Liver (tissue), 9 donors: ENCODE measurements around the gene STRIP2. TPM values are rescaled to one million over a fixed set of nuclear protein-coding genes. Genes with fewer than 3 reads are reported as not detected.
"Not testable (repeated sequence)": the region's sequence is repeated elsewhere in the genome, so short reads cannot be mapped to it uniquely, and the experiment has no call there.

Experiments used
- DNase-seq: peaks from one replicate; pipeline ENCODE4 v3.0.0-alpha.2; 2017; ENCODE audit warnings: low spot score
- H3K27ac ChIP-seq, 2 donors: one replicate each; pipeline ENCODE4 v1.7.0; 2013; ENCODE audit warnings: inconsistent platforms in 2 of 2, low read length in 2 of 2, control low read depth in 1 of 2, low read depth in 1 of 2, mild to moderate bottlenecking in 1 of 2
- H3K27me3 ChIP-seq, 4 donors: one replicate each; pipeline versions ENCODE4 v1.6.1 to v1.7.0; 2013; ENCODE audit warnings: low read length in 3 of 4, inconsistent platforms in 1 of 4, mild to moderate bottlenecking in 1 of 4, moderate library complexity in 1 of 4; ENCODE audit not compliant: control insufficient read depth in 4 of 4, insufficient read depth in 4 of 4
- H3K36me3 ChIP-seq, 4 donors: one replicate each; pipeline versions ENCODE4 v1.6.1 to v1.7.0; 2013; ENCODE audit warnings: low read length in 3 of 4, mild to moderate bottlenecking in 3 of 4, low read depth in 1 of 4, moderate library complexity in 1 of 4; ENCODE audit not compliant: control insufficient read depth in 4 of 4, insufficient read depth in 3 of 4
- H3K4me1 ChIP-seq, 4 donors: one replicate each; pipeline versions ENCODE4 v1.6.1 to v1.7.0; 2013; ENCODE audit warnings: low read length in 3 of 4, mild to moderate bottlenecking in 3 of 4, moderate library complexity in 1 of 4; ENCODE audit not compliant: control insufficient read depth in 4 of 4, insufficient read depth in 4 of 4
- H3K4me3 ChIP-seq, 3 donors: one replicate each; pipeline versions ENCODE4 v1.6.1 to v1.7.0; 2013; ENCODE audit warnings: low read length in 3 of 3, control low read depth in 1 of 3, low read depth in 1 of 3, mild to moderate bottlenecking in 1 of 3
- H3K9ac ChIP-seq, 2 donors: one replicate each; pipeline ENCODE4 v1.7.0; 2013; ENCODE audit warnings: low read length in 2 of 2, mild to moderate bottlenecking in 2 of 2, moderate library complexity in 2 of 2, control low read depth in 1 of 2, low read depth in 1 of 2
- H3K9me3 ChIP-seq, 4 donors: one replicate each; pipeline versions ENCODE4 v1.6.1 to v1.7.0; 2013; ENCODE audit warnings: low read length in 3 of 4; ENCODE audit not compliant: control insufficient read depth in 4 of 4
- FOXA1 ChIP-seq: IDR thresholded peaks from 2 replicates; pipeline ENCODE4 v1.6.1; 2016; ENCODE audit warnings: antibody characterized with exemption
- FOXA2 ChIP-seq: IDR thresholded peaks from 2 replicates; pipeline ENCODE4 v1.6.1; 2016; ENCODE audit warnings: antibody characterized with exemption
- GABPA ChIP-seq, 2 donors: IDR thresholded peaks in 1 of 2; conservative IDR thresholded peaks in 1 of 2; 2 replicates each; pipeline ENCODE4 v1.6.1; 2016; ENCODE audit warnings: antibody characterized with exemption in 2 of 2, mild to moderate bottlenecking in 1 of 2, moderate library complexity in 1 of 2
- HNF4A ChIP-seq, 2 donors: conservative IDR thresholded peaks; 2 replicates each; pipeline ENCODE4 v1.6.1; 2016; ENCODE audit warnings: antibody characterized with exemption in 2 of 2, mild to moderate bottlenecking in 2 of 2
- HNF4G ChIP-seq: IDR thresholded peaks from 2 replicates; pipeline ENCODE4 v1.6.1; 2016; ENCODE audit warnings: antibody characterized with exemption
- JUND ChIP-seq, 2 donors: IDR thresholded peaks; 2 replicates each; pipeline ENCODE4 v1.6.1; 2016; ENCODE audit warnings: antibody characterized with exemption in 2 of 2
- RAD21 ChIP-seq, 2 donors: IDR thresholded peaks; 2 replicates each; pipeline ENCODE4 v1.6.1; 2016; ENCODE audit warnings: antibody characterized with exemption in 2 of 2, mild to moderate bottlenecking in 2 of 2
- SP1 ChIP-seq: IDR thresholded peaks from 2 replicates; pipeline ENCODE4 v1.6.1; 2018; ENCODE audit warnings: antibody characterized with exemption, mild to moderate bottlenecking
- YY1 ChIP-seq: IDR thresholded peaks from 2 replicates; pipeline ENCODE4 v1.6.1; 2016; ENCODE audit warnings: antibody characterized with exemption, mild to moderate bottlenecking
- WGBS: extraction: QIAGEN DNeasy Blood & Tissue Kit; methylation state at CpG from one replicate; pipeline ENCODE4 v1.1.7; 2013; 5-methylcytosine and 5-hydroxymethylcytosine counted together
- polyA plus RNA-seq, 2 donors: library from polyadenylated mRNA; stranded (reverse) in 1 of 2; unstranded in 1 of 2; fragments of 200-250 nt in 1 of 2; fragments of >200 nt in 1 of 2; fragmentation: Nextera tagmentation in 1 of 2; extraction: Ambion mirVana in 1 of 2; gene quantifications; one replicate each; pipeline versions ENCODE4 v1.2.1 to v1.2.3, GENCODE V29; 2013 to 2015
- total RNA-seq, 2 donors: library from RNA; depleted of rRNA; stranded (reverse); fragments of >200 nt; gene quantifications; one replicate each; pipeline ENCODE4 v1.2.3, GENCODE V29; 2014
- TF ChIP-seq, protein P1 (sequence below): IDR thresholded peaks from 2 replicates; pipeline ENCODE4 v1.6.1; 2016; ENCODE audit warnings: antibody characterized with exemption
- TF ChIP-seq, protein P2 (sequence below): IDR thresholded peaks from 2 replicates; pipeline ENCODE4 v1.6.1; 2016; ENCODE audit warnings: antibody characterized with exemption
- TF ChIP-seq, protein P3 (sequence below): IDR thresholded peaks from 2 replicates; pipeline ENCODE4 v1.6.1; 2016; ENCODE audit warnings: antibody characterized with exemption, mild to moderate bottlenecking
- donor health status: healthy.
- donor health status: healthy.
- donor health status: healthy.
- donor health status: healthy.
- donor health status: healthy.

STRIP2 gene
- total and polyA plus RNA-seq, 4 donors, result 0.18 to 4.8 (median 0.35) TPM

DNA sequence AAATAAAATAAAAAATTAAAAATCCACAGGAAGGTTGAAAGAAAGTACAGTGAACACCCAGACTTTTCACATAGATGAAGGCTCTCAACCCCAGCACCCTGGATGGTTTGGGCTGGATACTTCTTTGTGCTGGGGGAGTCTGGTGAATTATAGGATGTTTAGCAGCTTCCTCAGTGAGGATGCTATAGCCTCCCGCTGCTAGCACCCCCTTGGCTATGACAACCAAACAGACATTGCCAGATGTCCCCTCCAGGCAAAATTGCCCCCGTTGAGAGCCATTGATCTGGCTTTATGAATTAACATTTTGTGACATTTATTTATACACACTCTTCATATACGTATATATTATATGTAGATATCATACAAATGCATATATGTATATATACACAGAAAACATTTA lies 89.7 kb downstream of the STRIP2 start:
- no peak for TF ChIP-seq GABPA (IDR thresholded peaks at IDR 0.05 in 1 of 2, conservative IDR thresholded peaks at IDR 0.05 in 1 of 2)
- TF ChIP-seq, protein P1, sequence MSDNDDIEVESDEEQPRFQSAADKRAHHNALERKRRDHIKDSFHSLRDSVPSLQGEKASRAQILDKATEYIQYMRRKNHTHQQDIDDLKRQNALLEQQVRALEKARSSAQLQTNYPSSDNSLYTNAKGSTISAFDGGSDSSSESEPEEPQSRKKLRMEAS, result no peak
- TF ChIP-seq FOXA2, result no peak
- no peak for TF ChIP-seq RAD21 (IDR thresholded peaks at IDR 0.05)
- TF ChIP-seq, protein P2, sequence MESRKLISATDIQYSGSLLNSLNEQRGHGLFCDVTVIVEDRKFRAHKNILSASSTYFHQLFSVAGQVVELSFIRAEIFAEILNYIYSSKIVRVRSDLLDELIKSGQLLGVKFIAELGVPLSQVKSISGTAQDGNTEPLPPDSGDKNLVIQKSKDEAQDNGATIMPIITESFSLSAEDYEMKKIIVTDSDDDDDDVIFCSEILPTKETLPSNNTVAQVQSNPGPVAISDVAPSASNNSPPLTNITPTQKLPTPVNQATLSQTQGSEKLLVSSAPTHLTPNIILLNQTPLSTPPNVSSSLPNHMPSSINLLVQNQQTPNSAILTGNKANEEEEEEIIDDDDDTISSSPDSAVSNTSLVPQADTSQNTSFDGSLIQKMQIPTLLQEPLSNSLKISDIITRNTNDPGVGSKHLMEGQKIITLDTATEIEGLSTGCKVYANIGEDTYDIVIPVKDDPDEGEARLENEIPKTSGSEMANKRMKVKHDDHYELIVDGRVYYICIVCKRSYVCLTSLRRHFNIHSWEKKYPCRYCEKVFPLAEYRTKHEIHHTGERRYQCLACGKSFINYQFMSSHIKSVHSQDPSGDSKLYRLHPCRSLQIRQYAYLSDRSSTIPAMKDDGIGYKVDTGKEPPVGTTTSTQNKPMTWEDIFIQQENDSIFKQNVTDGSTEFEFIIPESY, result no peak
- TF ChIP-seq YY1, result no peak
- no peak for TF ChIP-seq FOXA1
- TF ChIP-seq JUND (IDR thresholded peaks at IDR 0.05), result no peak
- TF ChIP-seq SP1, result no peak
- 79% methylated on average over 3 of the region's 3 CpGs for WGBS
- H3K27ac ChIP-seq, result no peak overlapping the region
- H3K4me3 ChIP-seq, result no peak overlapping the region
- H3K9ac ChIP-seq, result no peak overlapping the region
- no peaks in the 10 kb centered on the region for H3K4me1 ChIP-seq
- no peaks in the 10 kb centered on the region for H3K9me3 ChIP-seq
- DNase-seq, result no peak
- H3K36me3 ChIP-seq, result no peaks in the 10 kb centered on the region
- no peaks in the 10 kb centered on the region for H3K27me3 ChIP-seq

DNA sequence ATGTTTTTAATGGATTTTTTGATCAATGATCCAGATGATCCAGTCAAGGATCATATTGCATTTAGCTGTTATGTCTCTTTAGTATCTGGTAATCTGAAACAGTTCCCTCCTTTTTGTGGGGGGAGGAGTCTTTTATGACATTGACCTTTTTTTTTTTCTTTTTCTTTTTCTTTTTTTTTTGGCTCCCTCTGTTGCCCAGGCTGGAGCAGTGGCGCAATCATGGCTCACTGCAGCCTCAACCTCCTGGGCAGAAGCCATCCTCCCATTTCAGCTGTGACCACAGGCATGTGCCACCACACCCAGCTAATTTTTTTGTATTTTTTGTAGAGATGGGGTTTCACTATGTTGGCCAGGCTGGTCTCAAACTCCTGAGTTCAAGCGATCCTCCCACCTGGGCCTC lies 90.2 kb downstream of the STRIP2 start:
- H3K4me1 ChIP-seq, H3K27ac ChIP-seq, H3K4me3 ChIP-seq, H3K27me3 ChIP-seq, H3K36me3 ChIP-seq, H3K9me3 ChIP-seq, DNase-seq, H3K9ac ChIP-seq: not testable (repeated sequence)
- WGBS, result 79% methylated on average over 2 of the region's 2 CpGs

DNA sequence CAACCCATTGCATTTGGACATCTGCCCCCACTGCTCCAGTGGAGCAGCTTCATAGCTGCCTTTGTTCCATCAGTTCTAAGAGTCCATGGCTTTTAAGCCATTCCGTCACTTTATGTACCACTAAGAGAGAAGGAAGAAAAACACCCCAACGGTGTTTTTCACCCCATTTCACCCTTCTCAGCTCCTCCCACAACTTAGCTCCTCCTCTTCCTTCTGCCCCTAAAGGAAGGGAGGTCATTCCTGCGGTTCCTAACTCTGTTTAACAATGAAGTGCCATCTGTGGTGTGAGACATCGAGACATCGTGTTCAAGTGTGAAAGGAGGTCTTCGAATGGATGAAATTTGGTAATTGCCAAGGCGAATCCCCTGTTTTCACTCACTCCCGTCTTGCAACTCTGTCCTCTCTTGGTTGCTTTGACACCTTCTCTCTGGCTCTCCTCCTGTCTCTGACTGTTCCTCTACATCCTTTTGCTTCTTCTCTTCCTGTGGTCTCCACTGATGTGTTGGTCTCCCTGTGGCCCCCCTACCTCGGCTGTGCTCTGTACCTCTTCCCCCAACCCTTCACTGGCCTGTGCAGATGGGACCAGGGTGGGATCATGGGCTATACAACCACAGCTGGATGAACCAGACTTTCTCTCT lies 91.1 kb downstream of the STRIP2 start:
- 73% methylated on average over 9 of the region's 9 CpGs for WGBS
- no peak for TF ChIP-seq SP1
- no peak for TF ChIP-seq FOXA1
- TF ChIP-seq, protein P3, sequence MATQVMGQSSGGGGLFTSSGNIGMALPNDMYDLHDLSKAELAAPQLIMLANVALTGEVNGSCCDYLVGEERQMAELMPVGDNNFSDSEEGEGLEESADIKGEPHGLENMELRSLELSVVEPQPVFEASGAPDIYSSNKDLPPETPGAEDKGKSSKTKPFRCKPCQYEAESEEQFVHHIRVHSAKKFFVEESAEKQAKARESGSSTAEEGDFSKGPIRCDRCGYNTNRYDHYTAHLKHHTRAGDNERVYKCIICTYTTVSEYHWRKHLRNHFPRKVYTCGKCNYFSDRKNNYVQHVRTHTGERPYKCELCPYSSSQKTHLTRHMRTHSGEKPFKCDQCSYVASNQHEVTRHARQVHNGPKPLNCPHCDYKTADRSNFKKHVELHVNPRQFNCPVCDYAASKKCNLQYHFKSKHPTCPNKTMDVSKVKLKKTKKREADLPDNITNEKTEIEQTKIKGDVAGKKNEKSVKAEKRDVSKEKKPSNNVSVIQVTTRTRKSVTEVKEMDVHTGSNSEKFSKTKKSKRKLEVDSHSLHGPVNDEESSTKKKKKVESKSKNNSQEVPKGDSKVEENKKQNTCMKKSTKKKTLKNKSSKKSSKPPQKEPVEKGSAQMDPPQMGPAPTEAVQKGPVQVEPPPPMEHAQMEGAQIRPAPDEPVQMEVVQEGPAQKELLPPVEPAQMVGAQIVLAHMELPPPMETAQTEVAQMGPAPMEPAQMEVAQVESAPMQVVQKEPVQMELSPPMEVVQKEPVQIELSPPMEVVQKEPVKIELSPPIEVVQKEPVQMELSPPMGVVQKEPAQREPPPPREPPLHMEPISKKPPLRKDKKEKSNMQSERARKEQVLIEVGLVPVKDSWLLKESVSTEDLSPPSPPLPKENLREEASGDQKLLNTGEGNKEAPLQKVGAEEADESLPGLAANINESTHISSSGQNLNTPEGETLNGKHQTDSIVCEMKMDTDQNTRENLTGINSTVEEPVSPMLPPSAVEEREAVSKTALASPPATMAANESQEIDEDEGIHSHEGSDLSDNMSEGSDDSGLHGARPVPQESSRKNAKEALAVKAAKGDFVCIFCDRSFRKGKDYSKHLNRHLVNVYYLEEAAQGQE, result no peak
- TF ChIP-seq RAD21 (IDR thresholded peaks at IDR 0.05), result no peak
- no peak for TF ChIP-seq HNF4A (conservative IDR thresholded peaks at IDR 0.05)
- TF ChIP-seq HNF4G, result no peak
- Histone ChIP-seq H3K9me3 (no peaks in the 10 kb centered on the region), H3K9ac (no peak overlapping the region), H3K27ac (no peak overlapping the region), H3K4me3 (no peak overlapping the region), H3K4me1 (no peaks in the 10 kb centered on the region), H3K27me3 (no peaks in the 10 kb centered on the region), H3K36me3 (no peaks in the 10 kb centered on the region)
- DNase-seq, result no peak
